Left lung (tissue), 10 donors: ENCODE results near the gene UBTF. TPM values are rescaled to one million over a fixed set of nuclear protein-coding genes. Genes with fewer than 3 reads are reported as not detected.

Experiments used
- ATAC-seq: fragments of 200-7000 bp; cut with Tn5 transposase; one replicate; pipeline ENCODE4 v1.9.1; 2020; ENCODE audit warnings: moderate library complexity
- DNase-seq, 4 donors: peaks; one replicate each; pipeline ENCODE4 v3.0.0-alpha.2; 2013 to 2020
- H3K27ac ChIP-seq, 2 donors: fragments of 200-600 bp; sonication (generic) in 1 of 2; one replicate each; pipeline versions ENCODE4 v1.5.0 to v1.8.0; 2020 to 2021
- H3K27me3 ChIP-seq, 2 donors: fragments of 200-600 bp; sonication (generic) in 1 of 2; one replicate each; pipeline versions ENCODE4 v1.5.0 to v1.8.0; 2020 to 2021
- H3K36me3 ChIP-seq, 2 donors: fragments of 200-600 bp; sonication (generic) in 1 of 2; one replicate each; pipeline versions ENCODE4 v1.5.0 to v1.8.0; 2020 to 2021
- H3K4me1 ChIP-seq, 2 donors: fragments of 200-600 bp; one replicate each; pipeline ENCODE4 v1.8.0; 2021
- H3K4me3 ChIP-seq, 2 donors: fragments of 200-600 bp; sonication (generic) in 1 of 2; one replicate each; pipeline versions ENCODE4 v1.5.0 to v1.8.0; 2020 to 2021; ENCODE audit warnings: mild to moderate bottlenecking in 1 of 2
- H3K9me3 ChIP-seq, 2 donors: fragments of 200-600 bp; sonication (generic) in 1 of 2; one replicate each; pipeline versions ENCODE4 v1.5.0 to v1.8.0; 2020 to 2021
- CTCF ChIP-seq, 2 donors: fragments of 200-600 bp; sonication (generic) in 1 of 2; IDR thresholded peaks; one replicate each; pipeline versions ENCODE4 v1.5.0 to v1.8.0; 2021; ENCODE audit warnings: antibody characterized with exemption in 2 of 2
- intact Hi-C, 2 donors: fragments of 100-400 bp; cut with DNase I; formaldehyde crosslinking; loops; one replicate each; pipeline versions ENCODE4 v1.11.2 to v1.14.2; 2022
- polyA plus RNA-seq, 6 donors: library from polyadenylated mRNA; unstranded; fragments of 120-200 nt; gene quantifications; one replicate each; pipeline ENCODE4 v1.2.1, GENCODE V29; 2013; ENCODE audit not compliant: insufficient read length in 6 of 6
- total RNA-seq, 2 donors: library from RNA; stranded (reverse); fragmentation: NEBNext Ultra II Directional; extraction: Animal tissue kit (Norgen Biotek cat#: 25700); gene quantifications; one replicate each; pipeline ENCODE4 v1.2.1, GENCODE V29; 2021
- donor health status: DM: no; HTN: yes; CAD: no.
- donor health status: DM: no; HTN: no; CAD: no.

Gene UBTF
- total and polyA plus RNA-seq, 8 donors: 65.5 to 136 (median 109) TPM

GRCh38 chr17:44267165-44267455 is 47.6 kb upstream of the UBTF start:
- intact Hi-C loops: no loop called here
- H3K4me3 ChIP-seq: no peak overlapping the region
- DNase-seq: no peak
- no peaks in the 10 kb centered on the region for H3K9me3 ChIP-seq
- H3K27ac ChIP-seq: no peak overlapping the region
- no peaks in the 10 kb centered on the region for H3K36me3 ChIP-seq
- no peak for TF ChIP-seq CTCF (IDR thresholded peaks at IDR 0.05)
- H3K4me1 ChIP-seq: no peaks in the 10 kb centered on the region
- no peaks in the 10 kb centered on the region for H3K27me3 ChIP-seq
- ATAC-seq: no peak

- no peak overlapping the region for H3K4me3 ChIP-seq
- no peak overlapping the region for H3K27ac ChIP-seq
- no peak for TF ChIP-seq CTCF (IDR thresholded peaks at IDR 0.05)
- H3K4me1 ChIP-seq: no peaks in the 10 kb centered on the region
- H3K27me3 ChIP-seq: no peaks in the 10 kb centered on the region
- no peaks in the 10 kb centered on the region for H3K36me3 ChIP-seq
- intact Hi-C loops: no loop called here
- DNase-seq: no peak
- no peak for ATAC-seq
- no peaks in the 10 kb centered on the region for H3K9me3 ChIP-seq
Observed at GRCh38 chr17:44266402-44267164, 47.1 kb upstream of the UBTF start.

GRCh38 chr17:44263345-44263902 is 43.9 kb upstream of the UBTF start:
- DNase-seq (no peak), ATAC-seq (no peak)
- intact Hi-C loops: no loop called here
- H3K9me3 ChIP-seq: no peaks in the 10 kb centered on the region
- no peak for TF ChIP-seq CTCF (IDR thresholded peaks at IDR 0.05)
- no peak overlapping the region for H3K27ac ChIP-seq
- no peaks in the 10 kb centered on the region for H3K36me3 ChIP-seq
- H3K27me3 ChIP-seq: no peaks in the 10 kb centered on the region
- no peaks in the 10 kb centered on the region for H3K4me1 ChIP-seq
- H3K4me3 ChIP-seq: no peak overlapping the region

GRCh38 chr17:44262654-44263225 is 43.3 kb upstream of the UBTF start:
- Histone ChIP-seq H3K9me3 (no peaks in the 10 kb centered on the region), H3K4me1 (no peaks in the 10 kb centered on the region), H3K36me3 (no peaks in the 10 kb centered on the region), H3K27ac (no peak overlapping the region), H3K4me3 (no peak overlapping the region), H3K27me3 (no peaks in the 10 kb centered on the region)
- TF ChIP-seq CTCF (IDR thresholded peaks at IDR 0.05): no peak
- DNase-seq (no peak), ATAC-seq (no peak)
- intact Hi-C loops: no loop called here

GRCh38 chr17:44260296-44260695 is 40.8 kb upstream of the UBTF start:
- H3K4me1 ChIP-seq: no peaks in the 10 kb centered on the region
- ATAC-seq (no peak), DNase-seq (no peak)

More at GRCh38 chr17:44260296-44260695, 40.8 kb upstream of the UBTF start:
- no peaks in the 10 kb centered on the region for H3K27me3 ChIP-seq
- no peaks in the 10 kb centered on the region for H3K9me3 ChIP-seq
- no peak for TF ChIP-seq CTCF (IDR thresholded peaks at IDR 0.05)
- H3K4me3 ChIP-seq: no peak overlapping the region
- H3K27ac ChIP-seq: no peak overlapping the region
- intact Hi-C loops: no loop called here
- no peaks in the 10 kb centered on the region for H3K36me3 ChIP-seq
